GM18526 (cell line): ENCODE results near the gene PELI2.

Source experiments
- POLR2A ChIP-seq: IDR thresholded peaks from 3 replicates; pipeline ENCODE4 v1.6.1; 2011; ENCODE audit not compliant: insufficient read length; ENCODE audit errors: extremely low read depth

The PELI2 gene

GRCh38 chr14:56117765-56118610, at the start of gene PELI2:
TSS of gene PELI2 (plus strand) at chr14:56118411. CDS start at chr14:56118661, 250 bp downstream.
- no peak for TF ChIP-seq POLR2A

DNA sequence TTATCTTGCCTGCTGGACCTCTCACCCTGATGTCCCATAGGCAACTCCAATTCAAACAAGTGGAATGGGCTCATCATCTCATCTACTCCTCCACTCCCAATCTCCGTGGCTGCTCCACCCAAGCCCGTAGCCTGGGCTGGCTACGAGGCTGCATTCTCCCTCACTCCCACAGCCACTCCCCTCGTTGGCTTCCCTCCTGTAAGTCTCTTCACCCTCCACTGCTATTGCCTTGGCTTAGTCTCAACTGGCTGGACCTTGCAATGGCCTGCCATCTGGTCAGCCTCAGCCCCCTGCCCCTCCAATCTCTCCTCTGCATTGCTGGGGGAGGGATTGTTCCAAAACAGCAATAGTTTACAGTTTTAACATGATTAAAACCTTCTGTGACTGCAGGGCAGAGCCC, 44.4 kb upstream of the PELI2 start:
- no peak for TF ChIP-seq POLR2A

GRCh38 chr14:56075301-56075700, 42.9 kb upstream of the PELI2 start:
- TF ChIP-seq POLR2A = no peak

DNA sequence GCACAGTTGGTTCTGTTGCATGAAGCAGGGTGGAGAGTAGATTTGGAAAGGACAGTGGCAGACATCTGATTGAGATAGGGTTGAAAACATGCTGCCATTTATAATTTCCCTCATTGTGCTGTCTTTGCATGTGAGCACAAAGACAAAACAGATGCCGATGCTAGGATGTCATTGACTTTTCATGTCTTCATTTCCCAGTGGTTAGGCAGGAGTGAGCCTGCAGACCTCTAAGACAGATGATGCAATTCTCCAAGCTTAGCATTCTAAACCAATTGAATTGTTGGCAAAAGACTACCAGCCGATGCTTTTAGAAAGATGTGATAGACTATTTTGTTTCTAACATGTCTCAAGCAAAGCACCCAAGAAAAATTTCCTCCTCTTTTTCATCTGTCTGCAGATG, 37.1 kb upstream of the PELI2 start:
- TF ChIP-seq POLR2A = no peak

- no peak for TF ChIP-seq POLR2A
Observed at GRCh38 chr14:56082880-56083279, 35.3 kb upstream of the PELI2 start.

GRCh38 chr14:56085471-56085870, 32.7 kb upstream of the PELI2 start:
- TF ChIP-seq POLR2A = no peak

GRCh38 chr14:56087671-56088471, 30.3 kb upstream of the PELI2 start:
- no peak for TF ChIP-seq POLR2A

- TF ChIP-seq POLR2A = no peak
Observed at GRCh38 chr14:56088941-56089340, 29.3 kb upstream of the PELI2 start.

DNA sequence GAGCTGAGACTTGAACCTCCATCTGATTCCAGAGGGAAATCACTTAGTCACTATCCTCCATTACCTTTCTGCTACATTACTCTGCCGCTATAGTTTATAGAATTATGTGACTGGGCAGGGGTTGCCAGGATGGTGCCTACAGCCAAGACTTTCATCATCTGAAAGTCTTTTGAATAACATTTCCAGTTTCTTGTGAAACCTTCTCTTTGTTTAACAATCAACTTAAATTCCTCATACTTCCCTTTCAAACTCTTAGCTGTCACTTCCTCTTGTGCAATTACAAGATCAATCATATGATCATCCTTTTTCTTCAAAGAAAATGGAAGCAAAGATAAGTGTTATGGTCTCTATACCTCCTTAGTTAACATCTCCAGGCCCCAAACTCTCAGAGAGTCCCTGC, 25.4 kb upstream of the PELI2 start:
- TF ChIP-seq POLR2A = no peak

- TF ChIP-seq POLR2A = no peak
Observed at GRCh38 chr14:56094076-56094475, 24.1 kb upstream of the PELI2 start.

DNA sequence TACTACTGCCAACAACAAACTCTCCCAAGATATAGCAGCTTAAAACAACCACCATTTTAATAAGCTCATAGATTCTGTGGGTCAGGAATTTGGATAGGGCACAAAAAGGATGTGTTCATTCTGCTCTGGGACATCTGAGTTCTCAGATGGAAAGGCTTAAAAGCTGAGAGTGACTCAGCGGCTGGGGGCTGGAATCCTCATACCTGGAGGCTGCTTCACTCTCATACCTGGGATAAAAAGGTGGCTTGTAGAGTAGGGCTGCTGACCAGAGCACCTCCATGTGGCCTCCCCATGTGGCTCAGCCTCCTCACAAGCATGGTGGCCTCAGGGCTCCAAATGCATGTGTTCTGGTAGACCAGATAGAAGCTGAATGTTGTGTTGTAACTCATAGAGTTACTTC, 20.2 kb upstream of the PELI2 start:
- no peak for TF ChIP-seq POLR2A

GRCh38 chr14:56099081-56099797, 19.0 kb upstream of the PELI2 start:
- TF ChIP-seq POLR2A = no peak

- no peak for TF ChIP-seq POLR2A
Observed at GRCh38 chr14:56100556-56100955, 17.7 kb upstream of the PELI2 start.

DNA sequence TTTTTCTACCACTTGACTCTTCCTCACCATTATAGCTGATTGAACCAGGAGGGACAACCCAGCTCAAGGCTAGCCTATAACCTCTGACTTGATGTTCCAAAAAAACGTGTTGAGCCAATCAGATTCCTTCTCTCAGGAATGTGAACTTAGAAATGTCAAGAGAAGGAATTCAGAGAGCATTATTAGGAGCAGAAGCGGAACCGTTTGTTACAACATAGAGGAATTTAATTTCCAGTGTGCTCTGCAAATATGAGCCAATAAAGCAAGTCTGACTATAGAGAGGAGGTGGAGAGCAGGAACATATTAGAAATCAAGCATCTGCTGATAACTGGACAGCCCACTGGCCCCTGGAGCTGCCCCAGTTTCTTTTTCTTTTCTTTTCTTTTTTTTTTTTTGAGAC, 15.3 kb upstream of the PELI2 start:
- no peak for TF ChIP-seq POLR2A

DNA sequence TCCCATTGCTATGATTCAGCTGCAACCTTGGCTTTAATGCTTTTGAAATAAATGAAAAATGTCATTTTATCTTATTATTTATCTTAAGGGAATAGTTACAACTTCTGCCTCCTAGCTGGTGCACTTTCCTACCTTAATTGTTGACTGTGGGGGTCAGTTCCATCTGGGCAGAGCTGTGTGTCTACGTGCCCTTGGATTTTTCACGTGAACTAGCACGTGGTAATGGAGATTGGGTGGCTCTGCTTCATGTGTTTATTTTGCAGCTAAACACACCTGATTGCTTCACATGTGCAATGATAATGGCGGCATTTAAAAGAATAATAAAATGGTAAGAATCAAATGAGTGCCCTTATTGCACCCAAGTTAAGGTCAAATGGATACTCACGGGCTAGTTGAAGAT, 10.6 kb upstream of the PELI2 start:
- no peak for TF ChIP-seq POLR2A

DNA sequence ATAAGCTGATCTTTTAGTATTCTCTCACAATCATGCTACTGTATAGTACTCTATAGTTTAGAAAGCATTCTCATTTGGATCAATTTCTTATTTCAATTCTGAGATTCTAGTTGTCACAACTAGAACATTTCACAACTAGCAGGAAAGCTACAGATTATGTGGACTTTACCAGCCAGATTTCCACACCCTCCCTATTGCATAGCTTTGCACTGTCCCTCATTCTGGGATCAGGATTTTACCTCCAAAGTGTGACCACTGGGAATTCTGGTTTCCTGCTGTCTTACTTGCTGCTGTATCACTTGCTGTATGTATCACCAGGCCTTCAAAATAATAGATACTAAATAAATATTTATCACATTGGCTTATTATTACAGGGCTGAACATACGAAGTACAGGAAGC, 10.2 kb upstream of the PELI2 start:
- TF ChIP-seq POLR2A = no peak

DNA sequence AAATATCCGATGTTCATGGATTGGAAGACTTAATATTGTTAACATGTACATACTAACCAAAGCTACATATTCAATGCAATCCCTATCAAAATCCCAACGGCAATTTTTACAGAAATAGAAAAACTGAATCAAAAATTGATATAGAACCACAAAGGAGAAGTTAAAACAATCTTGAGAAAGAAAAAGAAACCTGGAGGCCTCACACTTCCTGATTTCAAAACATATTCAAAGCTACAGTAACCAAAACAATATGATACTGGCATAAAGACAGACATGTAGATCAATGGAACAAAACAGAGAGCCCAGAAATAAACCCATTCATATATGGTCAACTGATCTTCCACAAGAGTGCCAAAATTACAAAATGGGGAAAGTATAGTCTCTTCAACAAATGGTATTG, 5.4 kb upstream of the PELI2 start:
- no peak for TF ChIP-seq POLR2A
